Colonic mucosa (tissue), 4 donors: ENCODE data around the gene CDCA3. TPM values are rescaled to one million over a fixed set of nuclear protein-coding genes. Genes with fewer than 3 reads are reported as not detected.
A peak's percentile ranks its signal among the peaks of the same experiment; 100 is the strongest.

ENCODE experiments used
- DNase-seq: peaks from one replicate; pipeline ENCODE4 v3.0.0-alpha.2; 2020
- H3K27ac ChIP-seq: fragments of 200-600 bp; one replicate; pipeline ENCODE4 v1.8.0; 2021
- H3K27me3 ChIP-seq: fragments of 200-600 bp; one replicate; pipeline ENCODE4 v1.8.0; 2021
- H3K36me3 ChIP-seq: fragments of 200-600 bp; one replicate; pipeline ENCODE4 v1.8.0; 2021
- H3K4me1 ChIP-seq: fragments of 200-600 bp; one replicate; pipeline ENCODE4 v1.8.0; 2021; ENCODE audit warnings: mild to moderate bottlenecking
- H3K4me3 ChIP-seq: fragments of 200-600 bp; one replicate; pipeline ENCODE4 v1.8.0; 2021
- H3K9ac ChIP-seq, 2 donors: one replicate each; pipeline ENCODE4 v1.7.0; 2013; ENCODE audit warnings: control low read depth in 2 of 2, low read depth in 2 of 2, low read length in 2 of 2
- H3K9me3 ChIP-seq: fragments of 200-600 bp; one replicate; pipeline ENCODE4 v1.8.0; 2021
- CTCF ChIP-seq: fragments of 200-600 bp; IDR thresholded peaks from one replicate; pipeline ENCODE4 v1.8.0; 2022; ENCODE audit warnings: antibody characterized with exemption, mild to moderate bottlenecking
- intact Hi-C: fragments of 100-400 bp; cut with DNase I; formaldehyde crosslinking; loops from one replicate; pipeline ENCODE4 v1.14.1; 2022
- total RNA-seq, 2 donors: library from RNA; stranded (reverse); fragmentation: NEBNext Ultra II Directional in 1 of 2; extraction: Animal tissue kit (Norgen Biotek cat#: 25700) in 1 of 2; gene quantifications; one replicate each; pipeline ENCODE4 v1.2.1, GENCODE V29; 2021
- donor health status: healthy.
- donor health status: DM: no; HTN: no; CAD: no.
- donor health status: DM: no; HTN: no; CAD: no.

CDCA3 gene
- total RNA-seq, 2 donors from 2014 or later = 11.4 to 63.7 TPM

GRCh38 chr12:6830999-6831398, 20.1 kb downstream of the CDCA3 start:
- Histone ChIP-seq H3K27me3 (peaks cover 16% of the 10 kb centered on the region), H3K9me3 (no peaks in the 10 kb centered on the region), H3K4me1 (no peaks in the 10 kb centered on the region), H3K9ac (no peak overlapping the region), H3K4me3 (no peak overlapping the region), H3K27ac (no peak overlapping the region), H3K36me3 (no peaks in the 10 kb centered on the region)
- TF ChIP-seq CTCF = no peak
- DNase-seq = no peak
- intact Hi-C loops = no loop called here

DNA sequence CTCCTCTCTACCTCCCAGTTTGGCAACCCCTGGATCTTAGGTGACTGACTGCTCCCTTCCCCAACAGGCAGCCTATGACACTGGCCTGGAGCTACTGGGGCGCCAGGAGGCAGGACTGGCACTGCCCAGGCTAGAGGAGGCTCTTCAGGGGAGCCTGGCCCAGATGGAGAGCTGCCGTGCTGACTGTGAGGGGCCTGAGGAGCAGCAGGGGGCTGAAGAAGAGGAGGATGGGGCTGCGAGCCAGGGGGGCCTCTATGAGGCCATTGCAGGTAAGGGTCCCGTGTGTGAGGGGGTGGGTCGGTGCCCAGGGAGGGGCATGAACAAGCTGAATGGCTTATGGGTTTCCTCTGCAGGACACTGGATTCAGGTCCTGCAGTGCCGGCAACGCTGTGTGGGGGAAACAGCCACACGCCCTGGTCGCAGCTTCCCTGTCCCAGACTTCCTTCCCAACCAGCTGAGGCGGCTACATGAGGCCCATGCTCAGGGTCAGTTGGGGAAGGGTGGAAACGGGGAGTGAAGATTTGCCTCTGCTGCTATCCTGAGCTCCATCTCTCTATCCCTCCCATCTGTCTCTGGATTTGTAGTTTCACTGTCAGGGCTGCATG, 20.7 kb downstream of the CDCA3 start:
- Histone ChIP-seq H3K27ac (no peak overlapping the region), H3K9me3 (no peaks in the 10 kb centered on the region), H3K36me3 (no peaks in the 10 kb centered on the region), H3K27me3 (peaks cover 16% of the 10 kb centered on the region), H3K9ac (no peak overlapping the region), H3K4me3 (no peak overlapping the region), H3K4me1 (no peaks in the 10 kb centered on the region)
- intact Hi-C loops = no loop called here
- no peak for DNase-seq
- no peak for TF ChIP-seq CTCF

- H3K27me3 ChIP-seq = peaks cover 16% of the 10 kb centered on the region
Measured at GRCh38 chr12:6829536-6830220, 21.4 kb downstream of the CDCA3 start.

DNA sequence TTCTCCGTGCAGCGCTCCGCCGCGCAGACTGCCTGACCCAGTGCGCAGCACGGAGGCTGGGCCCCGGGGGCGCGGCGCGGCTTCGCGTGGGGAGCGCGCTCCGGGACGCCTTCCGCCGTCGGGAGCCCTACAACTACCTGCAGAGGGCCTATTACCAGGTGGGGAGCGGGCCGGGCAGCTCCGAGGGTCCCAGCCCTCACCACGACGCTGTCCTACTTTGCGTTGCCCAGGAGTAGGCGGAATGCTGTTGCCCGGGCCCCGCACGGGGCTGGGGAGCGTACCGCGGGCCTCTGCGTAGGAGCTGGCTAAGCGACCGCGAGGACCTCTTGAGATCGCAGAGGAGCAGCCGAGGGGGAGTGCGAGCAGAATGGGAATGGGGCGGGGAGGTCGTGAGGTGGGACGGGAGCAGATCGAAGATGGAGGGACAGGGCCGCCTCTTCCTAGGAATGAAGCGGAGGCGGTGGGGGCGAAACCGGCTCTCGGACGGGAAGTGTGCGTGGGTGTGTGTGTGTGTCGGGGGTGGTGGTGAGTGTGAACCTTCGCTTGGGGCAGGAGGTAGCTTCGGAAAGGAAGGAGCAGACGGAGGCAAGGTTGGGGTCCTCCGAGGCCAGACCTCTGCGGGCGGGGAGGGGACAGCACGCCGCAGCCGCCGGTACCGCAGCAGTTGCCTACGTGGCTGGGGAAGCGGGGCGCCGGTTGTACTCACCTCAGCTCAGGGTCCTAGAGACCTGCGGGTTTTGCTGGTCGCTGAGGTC, 22.1 kb downstream of the CDCA3 start:
- peaks cover 16% of the 10 kb centered on the region for H3K27me3 ChIP-seq
- intact Hi-C loops = loop anchor here (5.0 kb wide), 1 partner anchor 77 kb away; the partner anchor contains the start of gene MLF2
- peak overlapping the region; percentile 77 to 80 for H3K9ac ChIP-seq
- H3K4me3 ChIP-seq = peak overlapping the region; percentile 53
- TF ChIP-seq CTCF = no peak
- H3K36me3 ChIP-seq = no peaks in the 10 kb centered on the region
- no peaks in the 10 kb centered on the region for H3K4me1 ChIP-seq
- H3K27ac ChIP-seq = no peak overlapping the region
- no peak for DNase-seq
- H3K9me3 ChIP-seq = no peaks in the 10 kb centered on the region

More at GRCh38 chr12:6829536-6830220, 21.4 kb downstream of the CDCA3 start:
- H3K36me3 ChIP-seq = no peaks in the 10 kb centered on the region
- TF ChIP-seq CTCF = no peak
- no peaks in the 10 kb centered on the region for H3K9me3 ChIP-seq
- H3K4me1 ChIP-seq = no peaks in the 10 kb centered on the region
- intact Hi-C loops = loop anchor here (5.0 kb wide), 1 partner anchor 77 kb away; the partner anchor contains the start of gene MLF2
- H3K27ac ChIP-seq = no peak overlapping the region
- peak overlapping the region; percentile 77 to 80 for H3K9ac ChIP-seq
- H3K4me3 ChIP-seq = peak overlapping the region; percentile 53
- no peak for DNase-seq

GRCh38 chr12:6827982-6828780, 22.9 kb downstream of the CDCA3 start, which contains the start of gene P3H3:
Gene P3H3, plus strand, starts transcription at chr12:6828407. Its CDS starts 34 bp downstream, at chr12:6828441.
- TF ChIP-seq CTCF = no peak
- Histone ChIP-seq H3K27ac (no peak within 1 kb of the TSS), H3K4me1 (no peaks in the 10 kb centered on the region), H3K4me3 (peak within 1 kb of the TSS; percentile 53), H3K9ac (peak within 1 kb of the TSS; percentile 77 to 80), H3K36me3 (no peaks in the 10 kb centered on the region), H3K9me3 (no peaks in the 10 kb centered on the region), H3K27me3 (peaks cover 20% of the 10 kb centered on the region)
- no peak for DNase-seq
- intact Hi-C loops = loop anchor here (5.0 kb wide), 1 partner anchor 76 kb away; the partner anchor contains the start of gene MLF2
